Right cardiac atrium (tissue), 5 donors: ENCODE measurements around the gene FER. TPM values are rescaled to one million over a fixed set of nuclear protein-coding genes. Genes with fewer than 3 reads are reported as not detected.
A peak's percentile ranks its signal among the peaks of the same experiment; 100 is the strongest.
"Not testable (repeated sequence)": the region's sequence is repeated elsewhere in the genome, so short reads cannot be mapped to it uniquely, and the experiment has no call there.

ENCODE experiments used
- ATAC-seq, 2 donors: fragments of 200-7000 bp; cut with Tn5 transposase; one replicate each; pipeline versions ENCODE4 v1.8.0 to v1.9.1; 2020; ENCODE audit warnings: moderate library complexity in 2 of 2, mild to moderate bottlenecking in 1 of 2
- DNase-seq, 3 donors: peaks; one replicate each; pipeline ENCODE4 v3.0.0-alpha.2; 2020
- H3K27ac ChIP-seq: one replicate; pipeline ENCODE4 v1.5.1; 2013; ENCODE audit warnings: mild to moderate bottlenecking, low read length, control low read depth, moderate library complexity
- H3K27me3 ChIP-seq: one replicate; pipeline ENCODE4 v1.6.1; 2013; ENCODE audit not compliant: control insufficient read depth, insufficient read depth
- H3K4me1 ChIP-seq: one replicate; pipeline ENCODE4 v1.6.1; 2013; ENCODE audit warnings: low read length; ENCODE audit not compliant: control insufficient read depth, insufficient read depth
- H3K4me3 ChIP-seq: one replicate; pipeline ENCODE4 v1.5.1; 2013; ENCODE audit warnings: low read length, control low read depth
- H3K9me3 ChIP-seq: one replicate; pipeline ENCODE4 v1.6.1; 2013; ENCODE audit warnings: low read length; ENCODE audit not compliant: control insufficient read depth
- WGBS: extraction: QIAGEN DNeasy Blood & Tissue Kit; methylation state at CpG from one replicate; pipeline ENCODE4 v1.1.7; 2013; 5-methylcytosine and 5-hydroxymethylcytosine counted together
- intact Hi-C, 4 donors: fragments of 100-400 bp; cut with DNase I; formaldehyde crosslinking; loops; one replicate each; pipeline versions ENCODE4 v1.11.0 to v1.14.0; 2022 to 2023
- polyA plus RNA-seq: library from polyadenylated mRNA; stranded (reverse); fragments of 200-250 nt; gene quantifications from one replicate; pipeline ENCODE4 v1.2.3, GENCODE V29; 2013
- total RNA-seq, 4 donors: library from RNA; stranded (reverse); fragmentation: NEBNext Ultra II Directional; extraction: Animal tissue kit (Norgen Biotek cat#: 25700); gene quantifications; one replicate each; pipeline ENCODE4 v1.2.1, GENCODE V29; 2021
- donor health status: healthy with polysubstance abuse.
- donor health status: DM: no; HTN: yes; CAD: no.
- donor health status: DM: no; HTN: no; CAD: no.
- donor health status: DM: no; HTN: yes; CAD: no; lungs with severe emphysema.
- donor health status: DM: yes; HTN: yes; CAD: no.

FER gene
- total and polyA plus RNA-seq, 5 donors, result 1.7 to 29.4 (median 19.2) TPM

DNA sequence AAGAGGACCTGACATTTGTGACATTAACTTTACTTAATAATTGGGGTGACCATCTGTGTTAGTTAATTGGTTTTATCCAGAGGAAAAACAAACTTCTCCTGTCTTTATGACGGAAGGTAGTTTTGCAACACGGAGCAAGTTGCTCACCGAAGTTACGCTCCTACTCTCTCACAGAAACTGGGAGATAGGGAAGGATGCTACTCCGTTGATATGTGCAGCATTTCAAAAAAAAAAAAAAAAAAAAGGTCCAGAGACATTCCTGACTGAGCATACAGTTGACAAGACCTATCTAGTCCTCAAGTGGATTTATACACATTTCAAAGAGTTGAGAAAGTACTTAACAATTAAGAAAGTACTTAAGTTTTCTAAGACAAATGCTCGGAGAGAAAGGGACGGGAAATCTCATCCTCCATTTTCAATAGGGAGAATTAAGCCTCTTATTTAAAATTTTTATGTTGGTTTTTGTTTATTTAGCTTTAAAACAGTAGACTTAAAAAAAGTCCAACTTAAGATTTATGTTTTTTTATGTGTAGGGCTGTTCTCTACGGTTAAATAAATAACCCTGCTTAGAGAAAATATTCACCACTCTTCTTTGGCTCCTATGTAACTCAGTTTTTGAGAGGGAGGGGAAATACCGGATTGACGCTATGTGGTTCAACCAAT, 455 bp upstream of the FER start:
- 33% methylated on average over 10 of the region's 10 CpGs for WGBS
- no peak for DNase-seq
- Histone ChIP-seq H3K4me1 (no peaks in the 10 kb centered on the region), H3K9me3 (no peaks in the 10 kb centered on the region), H3K27ac (peak overlapping the region; percentile 93), H3K4me3 (peak overlapping the region; percentile 59), H3K27me3 (no peaks in the 10 kb centered on the region)
- intact Hi-C loops, result no loop called here
- no peak for ATAC-seq

DNA sequence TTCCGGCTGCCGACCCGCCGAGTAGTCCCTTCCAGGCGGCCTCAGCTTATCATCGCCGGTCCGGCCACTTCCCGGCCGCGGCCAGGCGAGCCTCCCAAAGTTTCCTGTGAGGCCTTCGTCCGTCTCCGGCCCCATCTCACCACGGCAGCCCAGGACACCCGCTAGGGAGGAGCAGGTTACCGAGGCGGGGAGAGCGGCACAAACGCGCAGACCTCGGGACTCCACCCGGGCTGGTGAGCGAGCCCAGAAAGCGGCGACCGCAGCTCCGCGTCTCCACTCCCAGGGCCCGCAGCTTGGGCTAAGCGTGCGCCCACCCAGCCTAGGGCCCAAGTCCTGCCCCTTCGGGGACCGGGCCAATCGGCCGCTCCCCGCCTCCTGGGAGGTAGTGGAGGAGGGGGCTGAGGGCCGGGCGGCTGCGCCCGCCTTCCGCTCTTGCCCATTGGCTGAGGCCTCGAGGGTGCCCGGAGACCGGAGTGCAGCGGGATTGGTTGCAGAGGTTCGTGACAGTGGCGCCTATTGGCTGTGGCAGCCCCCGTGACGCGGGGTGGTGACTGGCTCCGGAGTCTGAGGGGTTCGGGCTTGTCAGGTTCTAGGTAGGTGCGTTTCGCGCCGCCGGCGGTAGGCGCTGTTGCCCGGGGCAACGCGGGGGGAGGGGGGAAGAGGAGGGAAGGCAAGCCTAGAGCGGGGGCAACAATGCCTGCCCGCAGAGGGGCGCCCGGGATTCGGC, 867 bp downstream of the FER start:
- Histone ChIP-seq H3K4me1 (no peaks in the 10 kb centered on the region), H3K9me3 (no peaks in the 10 kb centered on the region), H3K27ac (peak overlapping the region; percentile 93), H3K27me3 (no peaks in the 10 kb centered on the region), H3K4me3 (peak overlapping the region; percentile 92)
- under 1% methylated on average over 69 of the region's 69 CpGs for WGBS
- DNase-seq (peak; percentile 99 to 100 (median 99)), ATAC-seq (peak; percentile 99)
- intact Hi-C loops, result no loop called here

DNA sequence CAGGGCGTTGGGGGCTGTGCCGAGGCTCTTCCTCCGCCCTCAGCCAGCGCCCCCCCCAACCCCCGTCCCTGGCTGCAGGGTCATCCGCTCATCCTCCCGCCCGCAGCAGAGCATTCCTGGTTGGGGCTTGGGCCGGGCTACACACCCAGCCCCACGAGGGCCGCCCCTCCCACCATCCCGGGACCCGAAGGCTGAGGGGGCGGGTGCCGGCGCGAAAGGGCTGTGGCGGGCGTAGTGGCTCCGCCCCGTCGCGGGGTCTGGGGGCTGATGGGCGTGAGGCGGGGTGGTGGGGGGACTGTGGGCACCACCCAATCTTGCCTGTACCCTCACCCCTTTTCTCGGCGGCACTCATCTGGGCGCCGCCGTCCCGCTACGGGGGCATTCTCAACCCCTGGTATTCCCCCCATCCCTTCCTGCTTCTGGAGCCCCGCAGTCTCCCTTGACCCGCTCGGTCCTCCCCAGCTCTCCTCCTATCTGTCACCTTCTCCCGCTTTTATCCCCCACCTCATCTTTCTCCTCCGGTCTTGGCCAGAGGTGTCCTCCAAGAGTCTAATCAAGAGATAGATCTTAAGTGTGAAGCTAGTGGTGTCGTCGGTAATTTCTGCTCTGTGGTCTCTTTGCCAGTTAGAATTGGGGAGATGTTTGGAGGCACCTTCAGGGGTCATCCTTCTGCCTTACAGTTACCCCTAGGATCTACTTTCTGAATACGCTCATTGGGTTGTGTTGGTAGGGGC, 1.6 kb downstream of the FER start:
- DNase-seq, result peak in 1 of 3 donors; percentile 76
- H3K9me3 ChIP-seq, result no peaks in the 10 kb centered on the region

DNA sequence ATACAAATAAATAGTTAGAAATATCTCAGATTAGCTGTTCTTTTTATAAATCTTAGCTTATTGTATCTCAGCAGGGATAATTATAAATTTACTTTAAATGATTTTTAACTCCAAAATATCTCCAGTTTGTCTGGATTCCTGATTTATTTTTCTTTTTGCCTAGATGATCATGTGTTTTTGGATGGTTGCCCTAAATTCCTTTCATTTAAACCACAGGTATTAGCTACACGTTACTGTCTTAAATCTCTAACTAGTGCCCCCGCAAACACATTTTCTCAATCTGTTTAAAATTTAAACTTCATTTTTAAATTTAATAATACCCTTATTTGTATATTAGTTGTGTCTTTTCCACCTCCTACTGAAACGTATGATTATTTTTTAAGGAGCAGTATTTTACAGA, 5.6 kb downstream of the FER start:
- WGBS, result 85% methylated on average over 3 of the region's 3 CpGs
- Histone ChIP-seq H3K4me3 (no peak overlapping the region), H3K27ac (no peak overlapping the region), H3K4me1 (no peaks in the 10 kb centered on the region), H3K27me3 (no peaks in the 10 kb centered on the region), H3K9me3 (no peaks in the 10 kb centered on the region)
- intact Hi-C loops, result no loop called here
- ATAC-seq (no peak), DNase-seq (no peak)

More for the DNA sequence above, 1.6 kb downstream of the FER start:
- H3K4me3 ChIP-seq, result peak overlapping the region; percentile 92
- no peaks in the 10 kb centered on the region for H3K27me3 ChIP-seq
- ATAC-seq, result peak; percentile 62 to 74
- WGBS, result 1% methylated on average over 39 of the region's 40 CpGs
- no peaks in the 10 kb centered on the region for H3K4me1 ChIP-seq
- intact Hi-C loops, result no loop called here
- peak overlapping the region; percentile 45 for H3K27ac ChIP-seq

DNA sequence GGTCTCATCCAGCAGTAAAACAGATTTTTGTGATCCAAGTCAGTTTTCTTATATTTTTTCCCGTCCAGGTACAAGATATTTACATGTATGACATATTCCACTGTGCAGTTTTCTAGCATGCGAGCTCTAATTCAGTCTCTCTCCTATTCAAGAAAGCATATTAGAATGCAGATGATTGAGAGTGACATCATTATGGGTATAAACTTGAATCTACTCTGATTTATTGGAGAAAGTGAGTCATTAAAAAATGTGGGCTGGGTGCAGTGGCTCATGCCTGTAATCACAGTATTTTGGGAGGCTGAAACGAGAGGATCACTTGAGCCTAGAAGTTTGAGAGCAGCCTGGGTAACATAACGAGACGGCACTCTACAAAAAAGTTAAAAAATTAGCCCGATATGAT, 6.2 kb downstream of the FER start:
- ATAC-seq, result no peak
- intact Hi-C loops, result no loop called here

DNA sequence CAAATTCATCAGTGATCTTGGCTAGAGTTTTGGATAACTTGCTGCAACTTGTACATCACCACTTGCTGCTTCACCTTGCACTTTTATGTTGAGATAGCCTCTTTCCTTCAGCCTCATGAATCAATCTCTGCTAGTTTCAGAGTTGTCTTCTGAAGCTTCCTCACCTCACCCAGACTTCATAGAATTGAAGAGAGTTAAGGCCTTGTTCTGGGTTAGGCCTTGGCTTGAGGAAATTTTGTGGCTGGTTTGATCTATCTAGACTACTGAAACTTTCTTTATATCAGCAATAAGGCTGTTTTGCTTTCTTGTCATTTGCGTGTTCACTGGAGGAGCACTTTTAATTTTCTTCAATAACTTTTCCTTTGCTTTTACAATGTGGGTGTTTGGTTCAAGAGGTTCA, 12.8 kb downstream of the FER start:
- Histone ChIP-seq H3K27me3 (no peaks in the 10 kb centered on the region), H3K4me1 (peaks cover 4% of the 10 kb centered on the region), H3K27ac (no peak overlapping the region), H3K4me3 (no peak overlapping the region), H3K9me3 (no peaks in the 10 kb centered on the region)
- ATAC-seq (no peak), DNase-seq (no peak)
- intact Hi-C loops, result no loop called here
- WGBS, result 95% methylated on average over 1 of the region's 1 CpG

More for the DNA sequence above, 6.2 kb downstream of the FER start:
- H3K27ac ChIP-seq, result no peak overlapping the region
- no peaks in the 10 kb centered on the region for H3K9me3 ChIP-seq
- DNase-seq, result no peak
- H3K4me1 ChIP-seq, result no peaks in the 10 kb centered on the region
- WGBS, result 87% methylated on average over 6 of the region's 6 CpGs
- no peak overlapping the region for H3K4me3 ChIP-seq
- H3K27me3 ChIP-seq, result no peaks in the 10 kb centered on the region

DNA sequence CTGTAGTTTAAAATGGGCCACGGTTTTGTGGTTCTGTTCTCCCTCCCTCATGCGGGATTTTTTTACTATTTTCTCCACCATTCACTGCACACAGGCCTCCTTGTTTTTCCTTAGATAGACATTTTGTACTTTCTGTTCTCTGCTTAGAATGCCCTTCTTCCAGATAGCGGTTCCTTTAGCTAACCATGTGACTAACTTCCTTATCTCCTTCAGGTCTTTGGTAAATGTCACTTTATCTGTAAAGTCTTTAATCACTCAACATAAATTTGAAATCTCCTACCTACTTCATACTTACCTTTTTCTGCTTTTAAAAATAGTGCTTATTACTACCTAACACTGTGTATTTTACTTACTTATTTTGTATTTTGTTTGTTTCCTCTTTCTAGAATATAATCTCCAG, 15.0 kb downstream of the FER start:
- Histone ChIP-seq H3K9me3 (no peaks in the 10 kb centered on the region), H3K4me1 (peaks cover 4% of the 10 kb centered on the region), H3K27ac (no peak overlapping the region), H3K4me3 (no peak overlapping the region), H3K27me3 (no peaks in the 10 kb centered on the region)
- DNase-seq (no peak), ATAC-seq (no peak)
- WGBS, result 54% methylated on average over 3 of the region's 3 CpGs
- intact Hi-C loops, result no loop called here

DNA sequence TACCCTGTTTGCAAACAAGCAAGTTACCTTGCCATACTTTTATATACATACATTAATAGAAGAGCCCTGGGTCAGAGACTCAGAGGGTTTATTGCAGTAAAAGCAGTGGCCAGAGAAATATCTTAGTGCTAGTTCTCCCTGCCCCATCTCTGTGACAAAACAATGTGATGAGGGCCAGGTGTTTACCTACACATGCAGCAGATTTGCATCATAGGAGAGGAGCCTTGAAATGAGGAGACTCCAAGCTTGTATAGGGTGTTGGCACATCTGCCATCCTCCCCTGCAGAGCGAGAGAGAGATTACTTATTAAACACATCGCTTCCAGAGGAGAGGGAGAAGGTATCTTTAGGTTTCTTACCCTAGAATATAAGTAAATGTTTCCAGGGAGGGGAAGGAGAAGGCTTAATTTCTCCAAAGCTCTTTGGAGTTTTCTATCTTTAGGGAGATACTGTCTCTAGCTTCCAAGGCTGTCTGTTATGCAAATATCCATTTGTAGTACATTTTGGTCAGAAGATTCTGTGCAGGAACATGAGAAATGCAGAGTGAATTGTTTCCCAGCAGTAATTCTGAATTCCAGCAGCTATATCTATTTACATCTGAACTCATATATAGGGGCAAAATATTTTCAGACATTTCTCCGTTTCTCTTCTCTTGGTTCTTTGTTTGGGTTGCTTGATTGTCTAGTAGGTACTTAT, 15.7 kb downstream of the FER start:
- 93% methylated on average over 3 of the region's 3 CpGs for WGBS
- H3K27ac ChIP-seq, result no peak overlapping the region
- H3K27me3 ChIP-seq, result no peaks in the 10 kb centered on the region
- ATAC-seq, result no peak
- no peaks in the 10 kb centered on the region for H3K9me3 ChIP-seq
- H3K4me1 ChIP-seq, result peaks cover 4% of the 10 kb centered on the region
- DNase-seq, result no peak
- intact Hi-C loops, result no loop called here
- no peak overlapping the region for H3K4me3 ChIP-seq

DNA sequence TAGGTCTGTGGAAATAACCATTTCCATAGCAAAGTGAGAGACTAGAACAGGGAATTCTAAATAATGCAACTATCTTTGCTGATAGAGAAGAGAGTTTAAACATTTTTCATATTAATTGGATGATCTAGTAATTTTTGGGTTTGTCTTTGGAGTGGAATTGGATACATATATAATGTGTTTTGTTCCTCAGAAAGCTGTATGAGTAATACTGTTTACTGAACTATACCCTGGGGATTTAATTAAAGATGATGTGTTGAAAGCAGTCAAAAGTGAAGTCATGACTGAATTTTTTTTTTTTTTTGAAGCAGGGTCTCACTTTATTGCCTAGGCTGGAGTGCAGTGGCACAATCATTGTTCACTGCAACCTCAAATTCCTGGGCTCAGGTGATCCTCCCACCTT, 17.9 kb downstream of the FER start:
- Histone ChIP-seq H3K9me3 (no peaks in the 10 kb centered on the region), H3K4me3 (no peak overlapping the region), H3K27ac (no peak overlapping the region), H3K4me1 (peaks cover 4% of the 10 kb centered on the region), H3K27me3 (no peaks in the 10 kb centered on the region)
- intact Hi-C loops, result no loop called here
- ATAC-seq (no peak), DNase-seq (no peak)

DNA sequence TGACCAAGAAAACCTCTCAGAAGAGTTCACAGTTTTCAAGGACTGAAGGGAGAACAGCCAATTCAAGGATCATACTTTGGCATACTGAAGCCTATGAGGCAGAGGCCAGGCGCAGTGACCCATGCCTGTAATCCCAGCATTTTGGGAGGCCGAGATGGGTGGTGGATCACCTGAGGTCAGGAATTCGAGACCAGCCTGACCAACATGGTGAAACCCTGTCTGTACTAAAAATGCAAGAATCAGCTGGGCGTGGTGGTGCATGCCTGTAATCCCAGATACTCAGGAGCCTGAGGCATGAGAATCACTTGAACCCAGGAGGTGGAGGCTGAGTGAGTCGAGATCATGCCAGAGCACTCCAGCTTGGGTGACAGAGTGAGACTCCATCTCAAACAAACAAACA, 19.2 kb downstream of the FER start:
- H3K4me1 ChIP-seq, ATAC-seq, H3K4me3 ChIP-seq, H3K27me3 ChIP-seq, H3K27ac ChIP-seq, DNase-seq, intact Hi-C loops, H3K9me3 ChIP-seq: not testable (repeated sequence)
- WGBS, result 95% methylated on average over 5 of the region's 5 CpGs

DNA sequence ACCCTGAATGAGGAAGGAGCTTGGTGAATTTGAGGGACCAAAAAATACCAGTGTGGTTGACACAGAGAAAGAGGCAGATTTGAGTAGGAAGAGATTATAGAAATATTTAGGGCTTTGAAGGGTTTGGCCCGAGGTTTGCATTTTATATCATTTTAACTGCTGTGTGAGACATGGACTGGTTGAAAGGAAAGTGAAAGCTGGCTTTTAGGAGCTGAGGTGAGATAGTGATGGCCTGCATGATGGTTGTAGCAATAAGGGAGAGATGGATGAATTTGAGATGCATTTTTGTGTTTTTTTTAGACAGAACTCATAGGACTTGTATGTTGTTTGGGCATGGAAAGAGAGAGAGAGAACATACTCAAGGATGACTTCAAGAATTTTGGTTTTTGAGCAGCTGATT, 21.7 kb downstream of the FER start:
- ATAC-seq (no peak), DNase-seq (no peak)
- Histone ChIP-seq H3K9me3 (no peaks in the 10 kb centered on the region), H3K27ac (no peak overlapping the region), H3K27me3 (no peaks in the 10 kb centered on the region), H3K4me1 (peaks cover 3% of the 10 kb centered on the region), H3K4me3 (no peak overlapping the region)
- intact Hi-C loops, result no loop called here
- 52% methylated on average over 1 of the region's 1 CpG for WGBS
